Activated CD4-positive, alpha-beta memory T cell treated with anti-CD3 and anti-CD28 coated beads, Interleukin-2, amount 10 ng/mL, durations not matched to agents 7 days and 5 days (primary cell): ENCODE data around the gene TIGD3. TPM values are rescaled to one million over a fixed set of nuclear protein-coding genes. Genes with fewer than 3 reads are reported as not detected.
A peak's percentile ranks its signal among the peaks of the same experiment; 100 is the strongest.

Experiments used
- CTCF ChIA-PET: fragments of 350-600 bp; sonication (Branson Sonifier 250); formaldehyde crosslinking; loops from one replicate; lab custom pipeline; 2021; ENCODE audit warnings: antibody characterized with exemption, inconsistent platforms; lab: Charles Lee
- POLR2A ChIA-PET: fragments of 350-600 bp; sonication (Branson Sonifier 250); formaldehyde crosslinking; loops from one replicate; lab custom pipeline; 2021; ENCODE audit warnings: antibody characterized with exemption; lab: Charles Lee
- DNase-seq: peaks from one replicate; pipeline ENCODE4 v3.0.0-alpha.2; 2020
- H3K27ac Mint-ChIP-seq: one replicate; pipeline ENCODE4 v1.8.0; 2021; ENCODE audit warnings: mild to moderate bottlenecking, mixed read lengths
- H3K27me3 Mint-ChIP-seq: one replicate; pipeline ENCODE4 v1.8.0; 2021; ENCODE audit warnings: mixed read lengths
- H3K36me3 Mint-ChIP-seq: one replicate; pipeline ENCODE4 v1.8.0; 2021; ENCODE audit warnings: low read depth, mixed read lengths
- H3K4me1 Mint-ChIP-seq: one replicate; pipeline ENCODE4 v1.8.0; 2021; ENCODE audit warnings: mixed read lengths
- H3K4me3 Mint-ChIP-seq: one replicate; pipeline ENCODE4 v1.8.0; 2021; ENCODE audit warnings: mild to moderate bottlenecking, mixed read lengths
- H3K9me3 Mint-ChIP-seq: one replicate; pipeline ENCODE4 v1.8.0; 2021; ENCODE audit warnings: mixed read lengths
- total RNA-seq, 2 experiments: library from RNA; stranded (reverse); gene quantifications; one replicate each; pipeline ENCODE4 v1.2.3, GENCODE V29; 2021

Gene TIGD3
- total RNA-seq, 2 experiments from 2014 or later = 0.58 to 0.88 TPM

GRCh38 chr11:65355013-65355775 lies 643 bp downstream of the TIGD3 start:
- Mint-ChIP-seq H3K27me3 (peaks cover 8% of the 10 kb centered on the region), H3K4me1 (peaks cover 17% of the 10 kb centered on the region), H3K27ac (no peak overlapping the region), H3K36me3 (peaks cover 13% of the 10 kb centered on the region), H3K9me3 (no peaks in the 10 kb centered on the region), H3K4me3 (peak overlapping the region; percentile 83)
- CTCF ChIA-PET = interaction anchor here (0.9 to 2.3 kb wide), 3 partner anchors 24 to 61 kb away, joined by 5 to 9 read pairs (median 8); partner anchors contain the start of gene CDC42EP2
- peak; percentile 55 for DNase-seq
- POLR2A ChIA-PET = interaction anchor here (0.9 to 2.9 kb wide), 8 partner anchors 21 to 152 kb away, joined by 3 to 19 read pairs (median 6); partner anchors contain the start of genes DPF2, MALAT1 and NEAT1

- ChIA-PET CTCF (interaction anchor here (0.9 to 2.3 kb wide), 4 partner anchors 25 to 152 kb away, joined by 3 to 9 read pairs (median 6); partner anchors contain the start of gene CDC42EP2), POLR2A (interaction anchor here (0.9 to 2.9 kb wide), 9 partner anchors 22 to 152 kb away, joined by 3 to 19 read pairs (median 5); partner anchors contain the start of genes DPF2, MALAT1 and NEAT1)
- H3K36me3 Mint-ChIP-seq = peaks cover 13% of the 10 kb centered on the region
Observed at GRCh38 chr11:65355776-65356393, 1.3 kb downstream of the TIGD3 start.

GRCh38 chr11:65356394-65356972 lies 1.9 kb downstream of the TIGD3 start:
- ChIA-PET POLR2A (interaction anchor here (0.9 to 2.9 kb wide), 8 partner anchors 22 to 151 kb away, joined by 3 to 19 read pairs (median 6); partner anchors contain the start of genes DPF2, MALAT1 and NEAT1), CTCF (interaction anchor here (1.0 to 2.3 kb wide), 3 partner anchors 25 to 152 kb away, joined by 3 to 9 read pairs (median 8); partner anchors contain the start of gene CDC42EP2)
- Mint-ChIP-seq H3K4me3 (peak overlapping the region; percentile 58), H3K9me3 (no peaks in the 10 kb centered on the region), H3K36me3 (peaks cover 12% of the 10 kb centered on the region), H3K4me1 (peaks cover 17% of the 10 kb centered on the region), H3K27ac (no peak overlapping the region), H3K27me3 (peaks cover 8% of the 10 kb centered on the region)
- no peak for DNase-seq

More at GRCh38 chr11:65355776-65356393, 1.3 kb downstream of the TIGD3 start:
- Mint-ChIP-seq H3K4me3 (peak overlapping the region; percentile 83), H3K9me3 (no peaks in the 10 kb centered on the region), H3K4me1 (peaks cover 17% of the 10 kb centered on the region), H3K27ac (no peak overlapping the region), H3K27me3 (peaks cover 8% of the 10 kb centered on the region)
- DNase-seq = no peak

- Mint-ChIP-seq H3K9me3 (no peaks in the 10 kb centered on the region), H3K27ac (no peak overlapping the region), H3K4me3 (no peak overlapping the region), H3K4me1 (peaks cover 25% of the 10 kb centered on the region), H3K36me3 (no peaks in the 10 kb centered on the region), H3K27me3 (peaks cover 8% of the 10 kb centered on the region)
- ChIA-PET POLR2A (interaction anchor here (1.7 to 2.9 kb wide), 2 partner anchors 28 to 141 kb away, joined by 3 to 19 read pairs; partner anchors contain the start of gene MALAT1), CTCF (interaction anchor here (0.6 kb wide), 1 partner anchor 194 kb away, joined by 3 read pairs; no protein-coding TSS in a partner anchor)
- DNase-seq = no peak
Observed at GRCh38 chr11:65357856-65358356, 3.4 kb downstream of the TIGD3 start.

GRCh38 chr11:65362320-65362931 lies 7.9 kb downstream of the TIGD3 start:
- CTCF ChIA-PET = interaction anchor here (0.6 to 2.3 kb wide), 3 partner anchors 33 to 674 kb away, joined by 3 to 9 read pairs (median 3); no protein-coding TSS in a partner anchor
- POLR2A ChIA-PET = interaction anchor here (0.6 kb wide), 1 partner anchor 137 kb away, joined by 3 read pairs; the partner anchor contains the start of gene MALAT1
- Mint-ChIP-seq H3K36me3 (no peaks in the 10 kb centered on the region), H3K27me3 (peaks cover 4% of the 10 kb centered on the region), H3K27ac (no peak overlapping the region), H3K4me3 (no peak overlapping the region), H3K9me3 (no peaks in the 10 kb centered on the region), H3K4me1 (peaks cover 10% of the 10 kb centered on the region)
- no peak for DNase-seq

DNA sequence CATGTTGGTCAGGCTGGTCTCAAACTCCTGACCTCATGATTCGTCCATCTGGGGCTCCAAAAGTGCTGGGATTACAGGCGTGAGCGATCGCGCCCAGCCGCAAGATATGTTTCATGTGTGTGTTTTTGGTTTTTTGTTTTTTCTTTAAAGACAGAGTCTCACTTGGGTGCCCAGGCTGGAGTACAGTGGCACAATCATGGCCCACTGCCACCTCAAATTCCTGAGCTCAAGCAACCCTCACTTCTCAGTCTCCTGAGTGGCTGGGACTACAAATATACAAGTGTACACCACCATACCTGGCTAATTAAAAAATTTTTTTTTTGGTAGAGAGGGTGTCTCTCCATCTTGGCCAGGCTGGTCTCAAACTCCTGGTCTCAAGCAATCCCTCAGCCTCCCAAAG lies 8.4 kb downstream of the TIGD3 start:
- Mint-ChIP-seq H3K4me3 (no peak overlapping the region), H3K27ac (no peak overlapping the region), H3K36me3 (no peaks in the 10 kb centered on the region), H3K9me3 (no peaks in the 10 kb centered on the region), H3K4me1 (peaks cover 10% of the 10 kb centered on the region), H3K27me3 (peaks cover 4% of the 10 kb centered on the region)
- no peak for DNase-seq
- POLR2A ChIA-PET = no interaction called here
- CTCF ChIA-PET = interaction anchor here (0.7 to 2.3 kb wide), 2 partner anchors 33 to 54 kb away, joined by 3 to 9 read pairs; no protein-coding TSS in a partner anchor

DNA sequence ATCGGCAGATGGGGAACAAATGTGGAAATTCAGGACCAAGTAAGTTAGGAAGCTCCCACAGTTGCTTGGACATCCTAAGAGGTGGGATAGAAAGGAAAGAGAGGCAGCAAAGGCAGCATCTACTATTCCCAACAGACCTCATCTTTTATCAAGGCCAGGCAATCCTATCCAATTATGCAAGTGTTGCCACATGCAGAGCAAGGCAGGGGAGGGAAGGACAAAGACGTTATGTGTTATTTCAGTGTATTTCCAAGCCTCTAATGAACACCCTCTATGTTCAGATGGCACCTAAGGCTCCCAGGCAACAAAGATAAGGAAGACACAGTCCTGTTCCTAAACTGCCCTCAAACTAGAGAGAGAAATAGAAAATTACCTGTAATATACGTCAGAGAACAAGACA lies 9.2 kb downstream of the TIGD3 start:
- Mint-ChIP-seq H3K4me3 (no peak overlapping the region), H3K9me3 (no peaks in the 10 kb centered on the region), H3K4me1 (peaks cover 10% of the 10 kb centered on the region), H3K27me3 (no peaks in the 10 kb centered on the region), H3K36me3 (no peaks in the 10 kb centered on the region), H3K27ac (no peak overlapping the region)
- no peak for DNase-seq
- ChIA-PET POLR2A (no interaction called here), CTCF (no interaction called here)

- ChIA-PET CTCF (interaction anchor here (1.1 to 1.8 kb wide), 2 partner anchors 131 to 144 kb away, joined by 4 read pairs; no protein-coding TSS in a partner anchor), POLR2A (interaction anchor here (1.2 to 2.1 kb wide), 2 partner anchors 140 to 142 kb away, joined by 3 to 11 read pairs; no protein-coding TSS in a partner anchor)
- Mint-ChIP-seq H3K36me3 (no peaks in the 10 kb centered on the region), H3K27ac (no peak overlapping the region), H3K4me1 (peaks cover 10% of the 10 kb centered on the region), H3K9me3 (no peaks in the 10 kb centered on the region), H3K27me3 (peaks cover 2% of the 10 kb centered on the region), H3K4me3 (no peak overlapping the region)
- DNase-seq = peak; percentile 38
Observed at GRCh38 chr11:65366340-65366773, 11.8 kb downstream of the TIGD3 start.

DNA sequence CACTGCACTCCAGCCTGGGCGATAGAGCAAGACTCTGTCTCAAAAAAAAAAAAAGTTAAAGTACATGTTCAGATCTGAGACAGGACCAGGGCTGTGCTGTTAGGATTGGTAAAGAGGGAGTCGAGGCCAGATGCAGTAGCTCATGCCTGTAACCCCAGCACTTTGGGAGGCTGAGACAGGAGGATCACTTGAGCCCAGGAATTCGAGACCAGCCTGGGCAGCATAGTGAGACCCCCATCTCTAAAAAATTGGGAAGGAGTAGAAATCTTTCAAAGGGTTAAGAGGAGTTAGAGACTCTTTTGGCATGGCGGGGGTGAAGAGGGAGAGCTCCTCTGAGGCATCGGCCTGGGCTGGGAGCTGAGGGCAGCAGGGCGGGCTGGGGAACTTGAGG lies 16.1 kb downstream of the TIGD3 start:
- no peaks in the 10 kb centered on the region for H3K9me3 Mint-ChIP-seq
- ChIA-PET POLR2A (interaction anchor here (0.9 to 1.9 kb wide), 7 partner anchors 11 to 134 kb away, joined by 3 to 6 read pairs (median 4); partner anchors contain the start of genes FRMD8, MALAT1 and NEAT1), CTCF (interaction anchor here (1.1 kb wide), 1 partner anchor 138 kb away, joined by 4 read pairs; no protein-coding TSS in a partner anchor)
- DNase-seq = no peak
- H3K27ac Mint-ChIP-seq = no peak overlapping the region
- H3K36me3 Mint-ChIP-seq = no peaks in the 10 kb centered on the region
- no peak overlapping the region for H3K4me3 Mint-ChIP-seq
- peaks cover 2% of the 10 kb centered on the region for H3K4me1 Mint-ChIP-seq
- H3K27me3 Mint-ChIP-seq = peaks cover 2% of the 10 kb centered on the region

DNA sequence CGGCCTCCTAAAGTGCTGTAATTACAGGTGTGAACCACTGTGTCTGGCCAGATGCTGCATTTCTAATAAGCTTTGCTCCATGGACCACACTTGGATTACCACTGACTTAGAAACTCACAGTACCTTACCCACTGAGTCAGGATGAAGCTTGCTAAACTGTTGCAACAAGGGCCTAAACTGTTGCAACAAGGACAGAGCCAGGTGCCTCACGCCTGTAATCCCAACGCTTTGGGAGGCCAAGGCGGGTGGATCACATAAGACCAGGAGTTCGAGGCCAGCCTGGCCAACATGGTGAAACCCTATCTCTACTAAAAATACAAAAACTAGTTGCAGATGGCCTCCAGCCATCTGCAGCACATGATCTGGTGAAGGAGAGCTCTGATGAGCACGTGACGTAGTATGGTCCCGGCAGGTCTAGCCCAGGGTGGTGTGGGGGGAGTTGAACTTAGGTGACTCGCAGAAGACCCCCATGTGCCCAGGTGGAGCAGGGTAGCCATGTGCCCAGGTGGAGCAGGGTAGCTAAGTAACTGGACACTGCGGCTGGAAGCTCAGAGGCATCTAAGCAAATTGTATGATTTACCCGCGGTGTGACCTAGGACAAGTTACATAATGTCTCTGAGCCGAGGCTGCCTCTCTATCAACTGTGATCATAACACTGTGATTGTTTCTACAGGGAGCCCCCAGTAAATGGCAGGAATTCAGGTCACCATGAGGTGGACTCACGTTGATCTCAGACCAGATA lies 19.5 kb downstream of the TIGD3 start:
- peaks cover 2% of the 10 kb centered on the region for H3K27me3 Mint-ChIP-seq
- POLR2A ChIA-PET = interaction anchor here (1.1 to 2.3 kb wide), 6 partner anchors 8 to 134 kb away, joined by 3 to 13 read pairs (median 4); partner anchors contain the start of genes MALAT1 and SLC25A45

GRCh38 chr11:65375012-65375411 lies 20.5 kb downstream of the TIGD3 start:
- POLR2A ChIA-PET = interaction anchor here (1.0 to 2.3 kb wide), 4 partner anchors 41 to 131 kb away, joined by 3 to 13 read pairs (median 6); partner anchors contain the start of gene MALAT1
- CTCF ChIA-PET = interaction anchor here (0.5 to 1.4 kb wide), 2 partner anchors 12 to 100 kb away, joined by 4 read pairs; partner anchors contain the start of gene FRMD8
- H3K36me3 Mint-ChIP-seq = no peaks in the 10 kb centered on the region
- H3K27ac Mint-ChIP-seq = no peak overlapping the region
- H3K27me3 Mint-ChIP-seq = peaks cover 1% of the 10 kb centered on the region
- peaks cover under 1% of the 10 kb centered on the region for H3K4me1 Mint-ChIP-seq
- no peak for DNase-seq
- no peaks in the 10 kb centered on the region for H3K9me3 Mint-ChIP-seq
- H3K4me3 Mint-ChIP-seq = no peak overlapping the region

More for the DNA sequence above, 19.5 kb downstream of the TIGD3 start:
- Mint-ChIP-seq H3K36me3 (no peaks in the 10 kb centered on the region), H3K4me3 (no peak overlapping the region), H3K9me3 (no peaks in the 10 kb centered on the region), H3K4me1 (no peaks in the 10 kb centered on the region), H3K27ac (no peak overlapping the region)
- CTCF ChIA-PET = no interaction called here
- DNase-seq = no peak
